Epithelial cell of esophagus (primary cell): ENCODE results near the gene MIGA2.

Source experiments
- DNase-seq: peaks from one replicate; pipeline ENCODE4 v3.0.0; 2010; ENCODE audit warnings: low read depth
- H3K4me3 ChIP-seq: 2 replicates; pipeline ENCODE4 v1.5.1; 2011; ENCODE audit warnings: mild to moderate bottlenecking, low read length, control low read depth
- CTCF ChIP-seq: IDR thresholded peaks from 2 replicates; pipeline ENCODE4 v1.5.1; 2011; ENCODE audit warnings: low read depth, mild to moderate bottlenecking, low read length, control low read depth, inconsistent platforms; ENCODE audit not compliant: insufficient read depth; ENCODE audit errors: missing control alignments

Gene MIGA2

GRCh38 chr9:129036923-129037766 lies 719 bp downstream of the MIGA2 start:
- DNase-seq, result no peak
- TF ChIP-seq CTCF, result no peak
- peak overlapping the region; percentile 81 for H3K4me3 ChIP-seq

- TF ChIP-seq CTCF, result no peak
- no peak for DNase-seq
- H3K4me3 ChIP-seq, result peak overlapping the region; percentile 81
Observed at GRCh38 chr9:129037767-129038098, 1.3 kb downstream of the MIGA2 start.

GRCh38 chr9:129038109-129038852 lies 1.9 kb downstream of the MIGA2 start:
- H3K4me3 ChIP-seq, result peak overlapping the region; percentile 81
- no peak for TF ChIP-seq CTCF
- DNase-seq, result no peak

- no peak overlapping the region for H3K4me3 ChIP-seq
- no peak for DNase-seq
- TF ChIP-seq CTCF, result no peak
Observed at GRCh38 chr9:129040113-129040643, 3.8 kb downstream of the MIGA2 start.

GRCh38 chr9:129042016-129042415 lies 5.6 kb downstream of the MIGA2 start:
- no peak for DNase-seq
- no peak overlapping the region for H3K4me3 ChIP-seq
- TF ChIP-seq CTCF, result no peak

GRCh38 chr9:129052592-129052991 lies 16.2 kb downstream of the MIGA2 start:
- DNase-seq, result peak; percentile 84
- TF ChIP-seq CTCF, result no peak
- no peak overlapping the region for H3K4me3 ChIP-seq
